ENCODE measurements around the gene KCP.
"Not testable (repeated sequence)": the region's sequence is repeated elsewhere in the genome, so short reads cannot be mapped to it uniquely, and the experiment has no call there.

The KCP gene

DNA sequence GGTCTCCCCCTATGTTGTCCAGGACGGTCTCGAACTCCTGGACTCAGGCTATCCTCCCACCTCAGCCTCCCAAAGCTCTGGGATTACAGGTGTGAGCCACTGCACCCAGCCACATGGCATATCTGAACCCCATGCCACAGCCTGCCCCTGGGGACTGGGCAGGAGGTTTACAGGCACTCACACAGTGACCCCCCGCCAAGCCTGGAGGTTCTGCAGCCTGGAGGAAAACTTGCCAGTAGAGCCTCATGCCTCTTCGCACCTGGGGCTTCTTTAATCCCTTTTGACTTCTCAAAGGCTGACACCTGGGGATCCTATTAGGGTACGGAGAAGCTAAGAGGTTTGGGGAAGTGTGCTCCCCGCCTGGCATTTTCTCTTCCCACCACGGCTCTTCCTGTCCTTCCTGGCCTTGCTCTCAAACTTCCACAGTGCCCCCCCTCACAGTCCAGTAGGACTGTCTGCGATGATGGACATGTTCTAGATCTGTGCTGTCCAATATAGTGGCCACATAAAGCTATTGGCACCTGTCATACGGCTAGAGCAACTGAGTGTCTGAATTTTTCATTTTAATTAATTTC is 11.4 kb upstream of the KCP start:
- DNase-seq (ENCODE audit: low read depth in 2 of 2) = no peak

DNA sequence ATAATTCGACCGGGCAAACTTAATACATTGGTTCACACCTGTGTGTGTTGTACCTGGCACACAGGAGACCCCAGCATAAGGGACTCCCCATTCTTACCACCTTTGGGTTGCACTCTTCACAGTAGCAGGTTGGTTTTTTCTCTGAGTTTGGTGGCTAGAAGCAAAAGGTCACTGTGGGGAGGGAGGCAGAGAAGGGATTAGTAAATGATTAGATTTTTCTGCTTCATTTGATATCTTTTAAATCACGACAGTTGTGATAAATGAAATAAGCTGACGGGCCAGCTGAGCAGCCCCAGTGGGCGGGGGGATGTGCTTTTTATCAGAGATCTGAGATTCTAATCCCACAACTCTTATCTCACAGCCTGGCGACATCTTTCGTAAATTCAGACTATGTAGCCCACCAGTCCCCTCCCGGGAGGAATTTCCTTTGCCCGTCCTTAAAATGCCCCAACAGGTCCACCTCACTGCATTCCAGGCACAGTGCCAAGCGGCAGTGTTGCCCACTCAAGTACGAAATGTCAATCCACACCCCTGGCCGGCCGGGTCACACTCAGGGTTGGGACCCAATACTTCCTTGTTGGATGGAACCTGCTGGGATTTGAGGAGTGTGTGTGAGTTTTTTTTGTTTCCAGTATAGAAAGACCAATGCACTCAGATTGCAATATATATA is 10.5 kb upstream of the KCP start:
- no peak for DNase-seq (ENCODE audit: low read depth in 2 of 2)

DNA sequence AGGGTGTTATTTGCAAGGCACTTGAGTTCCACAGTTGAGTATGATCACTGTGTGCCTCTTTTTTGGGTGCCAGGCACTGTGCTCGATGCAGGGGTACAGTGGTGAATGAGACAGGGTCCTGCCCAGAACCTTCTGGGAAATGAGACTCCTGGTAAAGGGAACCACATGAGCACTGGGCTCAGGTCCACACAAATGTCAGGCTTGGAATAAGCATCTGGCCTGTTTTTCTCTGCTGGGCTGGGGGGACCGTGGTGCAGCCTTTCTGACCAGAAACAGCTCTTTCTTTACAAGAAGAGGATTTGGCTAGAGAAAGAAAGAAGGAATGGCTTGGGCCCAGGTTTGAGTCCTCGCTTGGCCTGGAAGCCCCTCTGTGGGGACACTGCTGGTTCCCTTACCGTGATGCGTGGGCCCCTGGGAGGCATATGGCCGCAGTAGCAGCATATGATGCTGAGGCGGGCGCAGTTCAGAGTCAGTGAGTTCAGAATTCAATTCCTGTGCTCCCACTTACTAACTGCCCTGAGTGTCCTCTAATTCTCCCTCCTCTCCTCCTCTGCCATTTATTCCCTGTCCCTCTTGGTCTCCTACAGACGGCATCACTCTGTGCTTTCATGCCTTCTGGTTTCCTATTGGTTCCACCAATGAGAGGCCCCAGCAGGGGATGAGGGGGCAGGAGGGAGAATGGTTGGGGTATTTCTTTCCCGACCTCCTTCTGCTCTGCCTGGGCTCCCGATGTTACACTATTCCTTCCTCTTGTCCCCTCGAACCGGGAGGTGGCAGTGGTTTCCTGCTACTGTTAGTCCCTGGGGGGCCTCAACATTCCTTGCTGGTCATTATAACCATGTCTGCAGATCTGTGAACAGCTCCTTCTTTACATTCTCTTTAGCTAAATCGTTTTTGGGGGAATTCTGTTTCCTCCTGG is 9.6 kb upstream of the KCP start:
- DNase-seq (ENCODE audit: low read depth in 2 of 2) = no peak

DNA sequence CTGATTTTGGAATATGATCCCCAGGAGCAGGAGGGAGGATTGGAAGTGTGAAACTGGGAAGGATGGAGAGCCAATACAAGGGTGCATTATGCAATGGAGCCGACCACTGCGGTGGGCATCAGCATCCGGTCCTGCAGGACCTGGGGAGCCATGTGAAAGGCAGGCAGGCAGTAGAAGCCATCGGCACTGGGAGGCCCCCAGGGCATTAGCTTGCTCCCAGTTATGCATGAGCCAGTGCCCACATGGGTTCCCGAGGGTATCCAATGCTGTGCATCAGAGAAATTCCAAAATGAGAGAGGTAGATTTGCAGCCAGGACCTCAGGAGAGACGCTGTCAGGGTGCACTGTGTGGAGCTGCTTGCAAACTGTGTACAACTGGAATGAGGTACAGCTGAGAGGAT is 8.7 kb upstream of the KCP start:
- no peak for DNase-seq (ENCODE audit: low read depth in 2 of 2)

DNA sequence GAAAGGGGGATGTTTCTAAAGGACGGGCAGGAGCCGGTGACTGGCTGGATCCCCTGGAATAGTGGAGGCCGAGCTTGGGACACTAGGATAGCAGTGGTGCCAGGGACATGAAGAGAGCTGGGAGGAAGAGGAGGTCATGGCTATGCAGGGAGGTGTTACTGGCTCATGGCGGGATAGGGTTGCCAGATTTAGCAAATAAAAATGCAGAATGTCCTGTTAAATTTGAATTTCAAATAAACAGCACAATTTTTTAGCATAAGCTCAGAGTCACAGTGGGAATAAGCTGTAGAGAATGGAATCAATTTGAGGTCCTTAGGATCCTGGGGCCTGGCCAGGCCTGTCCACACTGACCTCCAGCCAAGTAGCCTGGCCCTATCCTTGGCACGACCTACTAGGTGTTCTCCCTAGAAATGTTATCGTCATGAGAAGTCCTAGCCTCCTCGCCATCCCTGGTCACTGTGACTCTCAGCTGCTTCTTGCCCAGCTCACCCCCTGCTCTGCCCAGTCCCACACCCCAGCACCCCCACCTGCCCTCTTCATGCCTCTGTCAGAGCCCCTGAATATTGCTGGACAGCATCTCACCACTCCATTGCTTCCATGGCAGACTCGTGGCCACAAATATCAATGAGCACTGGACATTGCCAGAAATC is 7.6 kb upstream of the KCP start:
- no peak for DNase-seq (ENCODE audit: low read depth in 2 of 2)

DNA sequence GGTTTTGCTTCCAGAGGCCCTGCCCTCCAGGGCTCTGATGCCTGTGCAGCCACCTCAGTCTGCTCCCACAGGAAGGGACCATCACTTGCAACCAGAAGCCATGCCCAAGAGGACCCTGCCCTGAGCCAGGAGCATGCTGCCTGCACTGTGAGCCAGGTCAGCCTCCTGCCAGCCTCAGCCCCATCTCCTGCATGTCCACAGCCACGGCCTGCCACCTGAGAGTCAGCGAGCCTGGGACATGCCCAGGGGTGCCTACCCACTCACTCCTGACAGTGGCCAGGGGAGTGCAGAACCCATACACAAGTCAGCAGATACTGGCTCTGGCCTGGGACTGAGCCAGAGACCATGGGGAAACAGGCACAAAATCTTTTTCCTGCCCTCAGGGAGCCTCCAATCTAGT is 6.6 kb upstream of the KCP start:
- no peak for DNase-seq (ENCODE audit: low read depth in 2 of 2)

DNA sequence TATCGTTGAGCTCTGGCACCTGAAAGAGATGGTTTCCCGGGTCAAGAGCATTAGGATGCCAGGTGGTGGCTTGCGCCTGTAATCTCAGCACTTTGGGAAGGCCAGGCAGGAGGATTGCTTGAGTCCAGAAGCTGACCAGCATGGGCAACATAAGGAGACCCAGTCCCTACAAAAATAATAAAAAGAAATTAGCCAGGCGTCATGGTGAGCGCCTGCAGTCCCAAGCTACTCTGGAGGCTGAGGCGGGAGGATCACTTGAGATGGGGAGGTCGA is 6.1 kb upstream of the KCP start:
- no peak for DNase-seq (ENCODE audit: low read depth in 2 of 2)

DNA sequence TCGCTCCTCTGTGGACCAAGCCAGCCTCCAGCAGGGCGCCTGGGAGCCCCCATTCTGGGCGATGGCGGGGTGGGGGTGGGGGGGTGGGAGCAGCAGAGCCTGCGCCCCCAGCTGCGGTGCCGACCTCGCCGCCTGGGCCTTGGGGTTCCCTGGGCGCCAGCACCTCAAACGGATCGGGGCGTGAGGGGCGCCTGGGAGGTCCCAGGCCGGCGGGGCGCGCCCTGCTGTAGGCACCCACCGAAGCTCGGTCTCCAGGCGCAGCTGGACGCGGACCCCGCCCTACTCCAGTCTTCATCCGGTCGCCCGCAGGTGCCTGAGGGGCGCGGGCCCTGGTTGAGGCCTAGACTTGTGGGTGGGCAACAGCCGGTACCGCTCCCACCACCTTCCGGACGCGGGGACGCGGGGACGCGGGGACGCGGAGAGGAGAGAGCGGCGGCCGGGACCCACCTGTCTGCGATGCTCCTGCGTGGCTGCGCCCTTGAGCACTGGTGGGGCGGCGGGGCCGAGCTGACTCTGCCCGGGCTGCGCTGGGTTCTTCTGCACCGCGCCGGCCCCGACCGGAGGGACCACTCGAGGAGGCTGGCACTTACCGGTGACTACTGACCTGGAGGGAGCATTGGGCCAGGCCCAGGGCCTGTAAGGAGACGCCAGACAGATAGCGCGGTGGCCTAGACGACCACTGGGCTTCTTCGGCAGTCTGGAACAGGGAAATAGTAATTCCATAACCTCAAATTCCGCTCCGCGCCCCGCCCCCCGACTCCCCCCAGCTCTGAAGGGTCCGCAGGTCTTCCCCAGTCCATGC is 5.5 kb upstream of the KCP start:
- no peak for DNase-seq (ENCODE audit: low read depth in 2 of 2)

DNA sequence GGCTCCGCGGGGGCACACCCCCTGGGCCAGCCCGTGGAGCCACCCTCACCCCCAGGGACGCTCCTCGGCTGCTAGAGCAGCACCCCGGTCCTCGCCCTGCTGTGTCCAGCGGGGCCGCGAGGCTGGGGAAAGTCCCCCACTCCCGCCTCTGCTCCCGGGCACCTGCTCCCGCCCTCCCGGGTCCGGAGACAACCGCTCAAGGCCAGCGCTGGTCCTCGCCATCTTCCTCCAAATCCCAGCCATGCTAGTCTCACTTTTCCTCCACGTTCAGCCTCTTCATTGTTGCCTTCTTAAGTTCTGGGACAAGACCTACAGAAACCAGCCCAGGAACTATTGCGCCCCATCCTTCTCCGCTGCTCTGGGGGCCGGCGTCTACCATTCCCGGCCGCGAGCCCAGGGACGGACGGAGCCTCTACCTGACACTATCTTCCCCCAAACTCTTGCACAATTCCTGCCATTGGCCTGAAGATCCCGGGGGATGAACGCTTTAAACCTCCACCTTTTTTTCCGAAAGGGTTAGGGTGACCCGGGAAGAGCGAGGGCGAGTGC is 4.8 kb upstream of the KCP start:
- DNase-seq (ENCODE audit: low read depth in 2 of 2) = no peak

DNA sequence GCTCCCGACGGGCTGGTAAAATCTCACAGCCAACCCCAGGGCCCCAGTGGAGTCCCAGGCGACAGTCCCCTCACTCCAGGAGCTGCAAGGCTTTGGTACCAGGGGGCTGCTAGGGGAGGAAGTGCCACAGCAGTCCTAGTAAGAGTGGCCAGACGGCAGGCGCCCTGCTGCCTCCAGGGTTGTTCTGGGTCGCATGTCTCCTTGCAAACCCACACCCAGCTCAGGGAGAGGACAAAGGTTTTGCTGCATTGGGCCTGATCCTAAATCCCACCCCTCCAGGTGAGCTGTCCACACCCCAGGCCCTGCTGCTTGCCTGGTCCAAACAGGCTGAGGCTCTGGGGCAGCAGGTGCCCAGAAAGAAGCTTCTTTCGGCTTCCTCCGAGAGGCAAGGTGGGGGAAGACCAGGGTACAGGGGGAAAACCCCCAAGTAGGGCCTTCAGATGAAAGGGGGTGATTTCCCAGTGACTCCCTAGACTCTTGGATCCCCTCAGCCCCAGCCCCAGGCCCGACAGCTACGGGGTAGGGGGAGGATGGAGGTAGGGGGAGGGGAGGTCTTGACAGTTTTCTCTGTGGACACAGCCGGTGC is 4.2 kb upstream of the KCP start:
- no peak for DNase-seq (ENCODE audit: low read depth in 2 of 2)

DNA sequence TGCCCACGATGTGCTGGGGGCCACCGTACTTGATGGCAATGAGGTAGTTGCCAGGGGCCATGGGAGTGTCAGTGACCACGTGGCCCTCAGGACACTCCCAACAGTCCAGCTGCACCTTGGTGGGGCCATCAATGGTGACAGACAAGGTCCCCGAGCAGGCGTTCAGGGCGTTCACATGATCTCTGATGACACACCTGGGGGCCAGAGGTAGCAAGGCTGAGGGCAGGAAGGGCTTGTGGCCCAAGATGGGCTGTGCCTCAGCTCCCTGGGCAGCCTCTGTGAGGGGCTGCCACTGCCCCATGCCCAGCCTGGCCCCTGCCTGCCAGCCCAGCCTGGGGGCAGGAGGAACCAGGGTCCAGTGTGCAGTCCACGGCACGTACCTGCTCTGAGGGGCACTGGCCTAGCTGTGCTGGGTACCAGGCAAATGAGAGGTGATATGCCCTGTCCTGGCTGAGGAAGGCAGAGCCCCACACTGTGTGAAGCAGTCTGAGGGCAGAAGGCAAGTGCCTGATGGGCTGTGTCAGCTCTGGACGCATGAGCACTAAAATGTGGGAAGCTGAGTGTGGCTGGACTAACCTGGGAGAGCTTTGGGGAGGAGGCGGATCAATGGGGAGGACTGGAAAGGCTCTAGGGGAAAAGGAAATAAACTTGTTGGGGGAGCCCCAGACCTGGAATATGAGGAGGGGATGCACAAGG is 3.5 kb upstream of the KCP start:
- no peak for DNase-seq (ENCODE audit: low read depth in 2 of 2)

DNA sequence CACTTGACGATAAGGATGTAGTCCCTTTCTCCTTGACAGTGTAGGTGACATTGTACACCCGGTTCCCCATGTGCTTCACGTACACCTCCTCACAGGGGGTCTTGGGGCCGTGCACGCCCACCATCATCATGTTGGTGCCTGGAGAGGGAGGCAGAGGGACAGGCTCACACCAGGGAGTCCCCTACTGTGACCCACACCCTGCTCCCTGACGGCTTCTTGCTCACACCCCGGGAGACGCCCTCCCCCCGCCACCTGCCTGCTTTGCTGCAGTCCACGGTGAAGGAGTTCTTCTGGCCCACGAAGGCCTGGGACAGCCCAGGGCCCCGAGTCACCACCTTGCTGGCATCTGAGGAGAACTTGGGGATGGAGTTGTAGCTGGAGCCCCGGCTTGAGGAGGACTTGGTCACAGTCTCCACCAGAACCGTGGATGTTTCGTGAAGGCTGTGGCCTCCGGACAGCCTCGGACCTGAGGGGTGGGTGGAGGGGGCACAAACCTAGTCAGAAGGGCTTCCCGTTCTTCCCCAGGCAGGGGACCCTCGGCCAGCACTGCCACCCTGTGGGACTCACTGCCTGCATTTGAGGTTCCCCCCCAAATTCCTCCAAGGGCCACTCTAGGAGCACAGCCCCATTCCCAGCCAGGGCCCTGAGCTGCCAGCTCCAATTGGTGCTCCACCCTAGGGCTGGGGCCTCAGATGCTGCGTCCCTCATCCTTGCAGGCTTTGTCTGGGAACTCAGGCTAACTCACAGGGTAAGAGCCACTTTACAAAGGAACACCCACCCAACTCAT is 2.4 kb upstream of the KCP start:
- not testable (repeated sequence) for DNase-seq (ENCODE audit: low read depth in 2 of 2)

DNA sequence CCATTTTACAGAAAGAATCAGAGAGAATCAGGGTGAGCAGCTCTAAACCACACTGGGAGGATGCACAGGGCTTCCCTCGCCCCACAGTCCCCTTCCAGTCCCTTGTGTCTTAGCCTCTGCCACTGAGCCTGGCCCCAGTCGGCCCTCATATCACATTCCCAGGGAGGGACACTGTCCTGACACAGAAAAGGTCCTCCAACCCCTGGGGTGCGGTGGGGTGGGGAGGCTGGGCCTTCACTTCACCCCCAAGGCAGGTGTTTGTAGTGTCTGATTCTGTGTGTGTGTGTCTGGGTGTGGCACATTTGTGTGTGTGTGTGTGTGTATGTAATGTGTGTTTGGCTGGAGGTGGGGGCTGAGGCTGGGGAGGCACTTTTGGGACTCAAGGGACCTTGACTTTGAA is 1.8 kb upstream of the KCP start:
- no peak for DNase-seq (ENCODE audit: low read depth in 2 of 2)

DNA sequence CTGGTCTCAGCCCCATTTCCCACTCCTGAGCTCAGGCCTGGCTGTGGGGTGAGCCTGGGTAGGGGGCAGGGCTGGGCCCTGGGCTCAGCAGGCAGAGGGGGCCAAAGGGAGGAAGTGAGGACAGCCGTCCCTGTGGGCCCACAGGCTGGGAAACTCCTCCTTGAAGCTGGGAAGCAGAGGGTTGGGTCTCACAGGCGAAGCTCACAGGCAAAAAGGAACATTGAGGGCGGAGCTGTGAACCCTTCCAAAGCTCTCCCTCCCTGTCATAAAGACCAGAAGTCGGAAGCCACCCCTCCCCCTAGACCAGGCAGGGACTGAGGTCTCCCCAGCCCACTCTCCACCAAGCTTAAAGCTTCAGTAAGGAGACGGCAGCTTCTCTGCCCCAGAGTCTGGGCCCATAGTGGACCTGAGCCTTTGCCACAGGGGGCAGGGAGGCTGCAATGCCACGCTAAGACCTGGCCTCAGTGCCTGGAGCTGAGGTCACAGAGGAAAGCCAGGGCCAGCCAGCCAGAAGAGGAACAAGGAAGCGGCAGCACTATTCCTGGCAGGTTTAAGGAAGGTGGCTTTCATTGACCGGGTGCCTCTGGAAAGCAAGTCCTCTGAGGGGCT is 1.0 kb upstream of the KCP start:
- DNase-seq (ENCODE audit: low read depth in 2 of 2) = no peak

DNA sequence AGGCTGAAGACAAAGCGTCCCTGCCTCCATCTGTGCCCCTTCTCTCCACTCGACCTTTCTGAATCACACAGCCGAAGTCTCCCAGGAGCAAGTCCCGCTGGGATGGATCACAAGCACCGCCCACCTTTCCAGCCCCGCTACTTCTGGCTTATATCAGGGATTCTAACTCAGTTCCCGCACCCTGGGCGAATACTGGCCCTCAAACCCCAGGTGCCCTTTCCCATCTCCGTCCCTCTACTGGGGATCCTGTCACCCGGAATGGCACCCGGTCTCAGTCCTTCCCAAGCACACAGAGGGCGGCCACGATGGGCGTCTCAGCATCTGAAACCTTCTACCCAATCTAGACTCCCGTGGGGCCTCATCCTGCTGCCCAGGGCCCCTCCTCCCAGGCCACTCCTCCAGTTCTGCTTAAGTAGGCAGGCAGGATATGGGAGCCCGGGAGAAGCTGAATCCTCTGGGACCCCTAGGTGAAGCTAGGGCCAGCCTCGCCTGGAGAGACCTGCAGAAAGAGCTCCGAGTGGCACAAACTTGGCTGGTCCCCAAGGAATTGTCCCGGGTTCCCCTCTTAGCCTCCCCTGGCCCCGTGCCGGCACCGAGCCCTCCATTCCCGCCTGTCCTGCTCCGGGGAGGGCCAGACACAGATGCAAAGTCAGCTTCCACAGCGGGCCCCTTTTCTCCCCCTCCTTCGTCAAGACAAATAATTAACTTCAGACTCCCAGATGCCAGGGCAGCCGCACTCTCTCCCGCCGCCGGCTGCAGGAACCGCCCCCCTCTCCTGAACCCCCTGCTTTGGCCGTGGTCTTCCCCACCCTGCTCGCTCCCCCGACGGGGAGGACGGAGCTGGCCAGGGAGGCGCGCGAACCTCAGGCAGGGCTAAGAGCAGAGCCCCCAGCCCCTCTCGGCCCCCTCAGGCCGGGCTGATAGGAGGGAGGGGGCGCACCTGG is 612 bp downstream of the KCP start:
- DNase-seq (ENCODE audit: low read depth in 2 of 2) = no peak

DNA sequence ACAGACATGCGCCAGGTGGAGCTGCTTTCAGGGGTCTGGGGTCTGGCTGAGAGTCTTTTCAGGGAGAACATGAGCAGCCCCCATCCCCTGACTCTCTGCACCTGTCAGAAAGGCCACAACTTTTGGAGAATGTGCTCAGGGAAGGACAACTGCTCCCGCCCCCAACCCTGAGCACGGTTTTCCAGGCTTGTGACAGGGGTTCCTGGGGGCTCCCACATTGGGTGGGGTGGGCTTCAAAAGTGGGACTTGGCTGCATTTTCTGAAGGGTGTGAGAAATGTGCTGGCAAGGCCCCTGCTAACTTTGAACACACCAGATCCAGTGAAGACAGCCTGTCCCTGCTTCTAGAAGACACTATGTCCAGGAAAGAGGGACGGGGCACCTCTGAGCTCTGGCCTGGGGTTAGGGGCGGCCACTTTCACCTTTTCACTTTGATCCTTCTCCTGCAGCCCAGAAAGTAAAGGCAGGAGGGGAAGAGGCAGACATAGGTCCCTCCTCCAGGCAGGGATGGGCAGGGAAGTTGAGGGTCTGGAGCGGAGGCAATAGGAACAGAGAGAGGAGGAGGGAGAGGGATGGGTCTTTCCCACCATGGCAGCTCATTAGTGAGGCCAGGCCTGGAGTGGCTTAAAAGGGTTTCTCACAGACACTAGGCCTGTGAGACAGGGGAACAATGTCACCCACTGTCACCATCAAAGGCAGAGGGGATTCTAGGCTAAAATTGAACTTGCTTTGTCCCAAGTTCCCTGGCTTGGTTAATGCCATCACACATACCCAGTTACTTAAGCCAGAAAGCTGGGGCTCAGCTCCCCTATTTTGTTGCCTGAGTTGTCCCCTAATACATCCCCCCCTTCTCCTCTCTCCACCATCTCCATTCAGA is 1.5 kb downstream of the KCP start:
- DNase-seq (ENCODE audit: low read depth in 2 of 2) = no peak
